ENCODE results near the gene SHISAL2A.

- TF ChIP-seq CTCF (IDR thresholded peaks at IDR 0.05): no peak
- TF ChIP-seq POLR2A (IDR thresholded peaks at IDR 0.05): no peak
These were observed 34.3 kb downstream of the SHISAL2A start for GRCh38 chr1:52667290-52667689.

Measured in lower leg skin (tissue), 3 donors.